Heart right ventricle (tissue), 16 donors: ENCODE measurements around the gene WWOX. TPM values are rescaled to one million over a fixed set of nuclear protein-coding genes. Genes with fewer than 3 reads are reported as not detected.

ENCODE experiments used
- ATAC-seq, 8 donors: fragments of 200-7000 bp; cut with Tn5 transposase; one replicate each; pipeline ENCODE4 v1.9.1; 2020; ENCODE audit warnings: mild to moderate bottlenecking in 8 of 8, moderate library complexity in 8 of 8, moderate number of reproducible peaks in 1 of 8
- DNase-seq, 2 donors: peaks; one replicate each; pipeline ENCODE4 v3.0.0-alpha.2; 2020
- H3K27ac ChIP-seq, 10 donors: fragments of 200-600 bp; sonication (generic) in 2 of 10; one replicate each; pipeline versions ENCODE4 v1.5.0 to v1.8.0; 2020 to 2022; ENCODE audit warnings: mild to moderate bottlenecking in 3 of 10
- H3K27me3 ChIP-seq, 7 donors: fragments of 200-600 bp; one replicate each; pipeline ENCODE4 v1.8.0; 2021 to 2022; ENCODE audit warnings: mild to moderate bottlenecking in 2 of 7
- H3K36me3 ChIP-seq, 9 donors: fragments of 200-600 bp; sonication (generic) in 1 of 9; one replicate each; pipeline versions ENCODE4 v1.5.0 to v1.8.0; 2020 to 2022; ENCODE audit warnings: mild to moderate bottlenecking in 2 of 9
- H3K4me1 ChIP-seq, 9 donors: fragments of 200-600 bp; sonication (generic) in 1 of 9; one replicate each; pipeline versions ENCODE4 v1.5.0 to v1.8.0; 2020 to 2022; ENCODE audit warnings: mild to moderate bottlenecking in 4 of 9
- H3K4me3 ChIP-seq, 10 donors: fragments of 200-600 bp; sonication (generic) in 2 of 10; one replicate each; pipeline versions ENCODE4 v1.5.0 to v1.8.0; 2020 to 2022; ENCODE audit warnings: mild to moderate bottlenecking in 7 of 10, moderate library complexity in 2 of 10
- H3K9me3 ChIP-seq, 11 donors: fragments of 200-600 bp in 10 of 11; sonication (generic) in 2 of 11; one replicate each; pipeline versions ENCODE4 v1.5.0 to v1.8.0; 2013 to 2022; ENCODE audit warnings: mild to moderate bottlenecking in 2 of 11, control low read depth in 1 of 11, moderate library complexity in 1 of 11
- CTCF ChIP-seq, 9 donors: fragments of 200-600 bp; sonication (generic) in 2 of 9; IDR thresholded peaks; one replicate each; pipeline versions ENCODE4 v1.5.0 to v1.8.0; 2021 to 2022; ENCODE audit warnings: antibody characterized with exemption in 9 of 9, mild to moderate bottlenecking in 5 of 9, moderate library complexity in 1 of 9
- WGBS, 2 donors: extraction: QIAGEN DNeasy Blood & Tissue Kit; methylation state at CpG; one replicate each; pipeline ENCODE4 v1.1.7; 2013; ENCODE audit warnings: inconsistent platforms in 1 of 2; 5-methylcytosine and 5-hydroxymethylcytosine counted together
- intact Hi-C, 10 donors: fragments of 100-400 bp; cut with DNase I; formaldehyde crosslinking; loops; one replicate each; pipeline versions ENCODE4 v1.11.1 to v1.14.2; 2022
- polyA plus RNA-seq, 2 donors: library from polyadenylated mRNA; stranded (reverse); fragments of 200-250 nt; gene quantifications; one replicate each; pipeline ENCODE4 v1.2.3, GENCODE V29; 2013
- total RNA-seq, 10 donors: library from RNA; stranded (reverse); fragmentation: NEBNext Ultra II Directional in 3 of 10; extraction: Animal tissue kit (Norgen Biotek cat#: 25700) in 3 of 10; gene quantifications; one replicate each; pipeline versions ENCODE4 v1.2.1 to v1.2.4, GENCODE V29; 2021 to 2023
- donor health status: Arrhythmogenic right ventricular cardiomyopathy.
- donor health status: ischemic (EF 13 %, LVEDD 7.1; RV severe dilation, severe dysfunction).
- donor health status: healthy with polysubstance abuse.
- donor health status: DM: no; HTN: yes; CAD: no.
- donor health status: DM: no; HTN: no; CAD: no.
- donor health status: ischemic (EF 25% LVEDD 6.9; RV normal size, moderate dysfunction).
- donor health status: ischemic (EF 25% LVEDD 5.7; RV mildly dilated, moderate dysfunction).
- donor health status: healthy.
- donor health status: DM: yes; HTN: yes; CAD: no.
- donor health status: Ischemic cardiomyopathy.
- donor health status: ischemic (EF 35%, LVEDD 5.7; RV mildly dilated, moderate dysfunction).
- donor health status: nonischemic (EF 11% LVEDD 7.7; RV severe dilation, severe dysfunction).
- donor health status: DM: yes; HTN: yes; CAD: no.
- donor health status: PGD.
- donor health status: ischemic (EF 29% LVEDD 5.4; RV normal size, mild dysfunction).
- donor health status: nonischemic (EF 23%, LVEDD 6.1; RV moderate dilation, normal function).

The WWOX gene
- total and polyA plus RNA-seq, 12 donors = 4.9 to 15.0 (median 9.9) TPM

GRCh38 chr16:78284326-78284725 lies 184.9 kb downstream of the WWOX start:
- intact Hi-C loops = no loop called here
- 78 to 82% methylated on average over 1 of the region's 1 CpG for WGBS, 2 donors
- no peak for TF ChIP-seq CTCF (IDR thresholded peaks at IDR 0.05)
- Histone ChIP-seq H3K27ac (no peak overlapping the region), H3K36me3 (no peaks in the 10 kb centered on the region), H3K4me1 (no peaks in the 10 kb centered on the region), H3K27me3 (no peaks in the 10 kb centered on the region), H3K4me3 (no peak overlapping the region), H3K9me3 (no peaks in the 10 kb centered on the region)
- DNase-seq = no peak
- ATAC-seq = no peak

GRCh38 chr16:78284957-78285434 lies 185.5 kb downstream of the WWOX start:
- WGBS, 2 donors = 93 to 98% methylated on average over 3 of the region's 3 CpGs
- Histone ChIP-seq H3K36me3 (no peaks in the 10 kb centered on the region), H3K4me1 (no peaks in the 10 kb centered on the region), H3K27me3 (no peaks in the 10 kb centered on the region), H3K9me3 (no peaks in the 10 kb centered on the region), H3K4me3 (no peak overlapping the region), H3K27ac (no peak overlapping the region)
- DNase-seq (no peak), ATAC-seq (no peak)
- no peak for TF ChIP-seq CTCF (IDR thresholded peaks at IDR 0.05)
- intact Hi-C loops = no loop called here

GRCh38 chr16:78285437-78285922 lies 186.0 kb downstream of the WWOX start:
- intact Hi-C loops = no loop called here
- no peaks in the 10 kb centered on the region for H3K4me1 ChIP-seq
- H3K9me3 ChIP-seq = no peaks in the 10 kb centered on the region
- H3K27me3 ChIP-seq = no peaks in the 10 kb centered on the region
- H3K27ac ChIP-seq = no peak overlapping the region
- 80 to 81% methylated on average over 6 of the region's 6 CpGs for WGBS, 2 donors
- DNase-seq = no peak
- no peaks in the 10 kb centered on the region for H3K36me3 ChIP-seq
- H3K4me3 ChIP-seq = no peak overlapping the region
- no peak for ATAC-seq
- TF ChIP-seq CTCF (IDR thresholded peaks at IDR 0.05) = no peak

GRCh38 chr16:78286065-78286464 lies 186.6 kb downstream of the WWOX start:
- no peak for TF ChIP-seq CTCF (IDR thresholded peaks at IDR 0.05)
- H3K4me1 ChIP-seq = no peaks in the 10 kb centered on the region
- no peak overlapping the region for H3K4me3 ChIP-seq
- no peaks in the 10 kb centered on the region for H3K9me3 ChIP-seq
- H3K36me3 ChIP-seq = no peaks in the 10 kb centered on the region
- H3K27ac ChIP-seq = no peak overlapping the region
- DNase-seq (no peak), ATAC-seq (no peak)
- no peaks in the 10 kb centered on the region for H3K27me3 ChIP-seq
- 96 to 98% methylated on average over 4 of the region's 4 CpGs for WGBS, 2 donors
- intact Hi-C loops = no loop called here
